AG09319 (cell line): ENCODE measurements around the gene TFAP2C.
"Not testable (repeated sequence)": the region's sequence is repeated elsewhere in the genome, so short reads cannot be mapped to it uniquely, and the experiment has no call there.

Experiments used
- DNase-seq: peaks from one replicate; pipeline ENCODE4 v3.0.0-alpha.2; 2010; ENCODE audit warnings: low read depth; ENCODE audit errors: extremely low read depth
- CTCF ChIP-seq: IDR thresholded peaks from 2 replicates; pipeline ENCODE4 v1.5.1; 2011; ENCODE audit warnings: low read depth, mild to moderate bottlenecking, inconsistent platforms, low read length, moderate library complexity

The TFAP2C gene

DNA sequence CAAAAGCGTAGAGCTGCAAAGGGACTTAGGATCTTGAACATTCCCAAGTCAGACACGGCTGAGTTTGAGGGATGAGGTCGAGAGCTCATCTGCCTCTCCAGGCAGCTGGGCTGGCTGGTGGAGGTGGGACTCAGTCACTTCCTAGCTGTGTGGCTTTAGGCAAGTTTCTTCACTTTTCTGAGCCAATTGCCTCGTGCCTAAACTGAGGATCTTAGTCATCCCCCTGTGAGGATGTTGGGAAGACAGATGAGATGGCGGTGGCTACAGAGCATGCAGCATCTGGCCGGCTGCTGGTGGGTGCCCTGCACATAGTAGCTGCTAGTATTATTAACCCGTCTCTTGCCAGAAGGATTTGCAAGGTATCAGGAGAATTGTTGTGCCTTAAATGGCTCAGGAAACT lies 27.5 kb downstream of the TFAP2C start:
- DNase-seq, result no peak
- no peak for TF ChIP-seq CTCF

- no peak for TF ChIP-seq CTCF
- DNase-seq, result no peak
Measured at GRCh38 chr20:56657879-56658278, 28.8 kb downstream of the TFAP2C start.

GRCh38 chr20:56658341-56658947 lies 29.3 kb downstream of the TFAP2C start:
- DNase-seq, result not testable (repeated sequence)

GRCh38 chr20:56663660-56664059 lies 34.6 kb downstream of the TFAP2C start:
- DNase-seq, result no peak
- no peak for TF ChIP-seq CTCF

DNA sequence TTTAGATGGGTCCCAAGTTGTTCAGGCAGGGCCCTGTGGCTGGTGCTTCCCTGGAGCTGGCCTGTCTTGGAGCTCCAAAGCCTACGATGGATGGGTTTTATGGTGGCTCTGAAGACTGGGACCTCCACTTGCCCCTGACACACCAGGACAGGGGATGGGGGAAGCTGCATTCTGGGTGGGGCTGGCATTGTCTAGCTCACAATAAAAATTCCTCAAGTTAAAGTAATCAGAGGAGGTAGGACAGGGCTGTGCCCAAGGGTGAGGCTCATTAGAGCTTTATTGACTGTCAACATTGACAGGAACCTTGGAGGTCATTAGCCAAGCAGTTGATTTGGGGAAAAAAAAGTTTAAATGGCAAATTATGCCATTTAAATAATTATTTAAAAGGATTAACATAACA lies 35.7 kb downstream of the TFAP2C start:
- no peak for TF ChIP-seq CTCF

GRCh38 chr20:56665806-56666205 lies 36.7 kb downstream of the TFAP2C start:
- DNase-seq, result no peak
- no peak for TF ChIP-seq CTCF

More for the DNA sequence above, 35.7 kb downstream of the TFAP2C start:
- DNase-seq, result no peak

GRCh38 chr20:56673450-56673849 lies 44.3 kb downstream of the TFAP2C start:
- no peak for TF ChIP-seq CTCF
- no peak for DNase-seq

DNA sequence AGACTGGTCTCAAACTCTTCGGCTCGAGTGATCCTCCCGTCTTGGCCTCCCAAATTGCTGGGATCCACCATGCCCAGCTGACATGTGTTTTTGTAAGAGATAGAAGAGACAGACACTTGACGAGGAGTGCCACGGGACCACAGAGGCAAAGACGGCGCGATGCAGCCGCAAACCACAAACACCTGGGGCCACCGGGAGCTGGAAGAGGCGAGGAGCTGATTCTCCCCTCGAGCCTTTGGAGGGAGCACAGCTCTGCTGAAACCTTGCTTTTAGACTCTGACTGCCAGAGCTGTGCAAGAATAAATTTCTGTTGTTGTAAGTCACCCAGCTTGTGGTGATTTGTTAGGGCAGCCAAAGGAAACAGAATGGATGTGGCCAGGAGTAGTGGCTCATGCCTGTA lies 46.9 kb downstream of the TFAP2C start:
- no peak for DNase-seq

More for the DNA sequence above, 46.9 kb downstream of the TFAP2C start:
- TF ChIP-seq CTCF, result no peak
